GM10266 (cell line): Measurements from ENCODE around the gene ID2.

Experiments used
- DNase-seq: peaks from one replicate; pipeline ENCODE4 v3.0.0; 2012; ENCODE audit errors: extremely low spot score
- CTCF ChIP-seq: IDR thresholded peaks from 2 replicates; pipeline ENCODE4 v1.5.1; 2012; ENCODE audit warnings: mild to moderate bottlenecking, low read depth; ENCODE audit not compliant: control insufficient read depth, insufficient read depth; ENCODE audit errors: missing control alignments

Gene ID2

GRCh38 chr2:8661235-8661634 lies 20.6 kb upstream of the ID2 start:
- DNase-seq, result no peak
- no peak for TF ChIP-seq CTCF

- DNase-seq, result no peak
- TF ChIP-seq CTCF, result no peak
Measured at GRCh38 chr2:8661736-8662135, 20.1 kb upstream of the ID2 start.

- TF ChIP-seq CTCF, result no peak
- DNase-seq, result no peak
Measured at GRCh38 chr2:8662239-8662879, 19.5 kb upstream of the ID2 start.

- no peak for TF ChIP-seq CTCF
- no peak for DNase-seq
Measured at GRCh38 chr2:8663997-8664396, 17.9 kb upstream of the ID2 start.

GRCh38 chr2:8666581-8666980 lies 15.3 kb upstream of the ID2 start:
- TF ChIP-seq CTCF, result no peak
- no peak for DNase-seq

- TF ChIP-seq CTCF, result no peak
- no peak for DNase-seq
Measured at GRCh38 chr2:8667896-8668512, 13.9 kb upstream of the ID2 start.

GRCh38 chr2:8669157-8669817 lies 12.6 kb upstream of the ID2 start:
- DNase-seq, result no peak
- TF ChIP-seq CTCF, result no peak
